Endothelial cell of umbilical vein (primary cell): ENCODE results near the gene NEB. TPM values are rescaled to one million over a fixed set of nuclear protein-coding genes. Genes with fewer than 3 reads are reported as not detected.
A peak's percentile ranks its signal among the peaks of the same experiment; 100 is the strongest.

Experiments used
- BruUV-seq: library from RNA; stranded (reverse); fragments of 400-500 nt; replicated peaks from 2 replicates; lab custom pipeline; 2021; lab: Mats Ljungman, UMichigan
- CTCF ChIA-PET: fragments of 300-600, 350-600 bp; sonication (Branson Sonifier 250); formaldehyde crosslinking; loops from one replicate; lab custom pipeline; 2021; ENCODE audit warnings: antibody characterized with exemption, inconsistent platforms; lab: Charles Lee
- POLR2A ChIA-PET: fragments of 300-600, 350-600 bp; sonication (Branson Sonifier 250); formaldehyde crosslinking; loops from one replicate; lab custom pipeline; 2021; ENCODE audit warnings: antibody characterized with exemption, inconsistent platforms; lab: Charles Lee
- DNase-seq: peaks from one replicate; pipeline ENCODE4 v3.0.0-alpha.2; 2011; ENCODE audit warnings: low read depth, low spot score
- FAIRE-seq: peaks from 2 replicates; lab custom pipeline; 2011; peaks lifted over from hg19 to GRCh38; lab: Jason Lieb, UNC
- H2AFZ ChIP-seq: 2 replicates; pipeline ENCODE4 v1.6.0; 2012; ENCODE audit warnings: low read depth, low read length, control low read depth, inconsistent platforms
- H3K27ac ChIP-seq: 2 replicates; pipeline ENCODE4 v1.5.1; 2011; ENCODE audit warnings: low read depth, mild to moderate bottlenecking, control low read depth, low read length, moderate library complexity; ENCODE audit not compliant: insufficient read depth
- H3K27me3 ChIP-seq, 2 experiments: 2 replicates each; pipeline versions ENCODE4 v1.6.0 to v1.6.1; 2011; ENCODE audit warnings: low read length in 2 of 2, mixed read lengths in 1 of 2; ENCODE audit not compliant: control insufficient read depth in 2 of 2, insufficient read depth in 2 of 2
- H3K36me3 ChIP-seq, 2 experiments: 2 replicates in 1 of 2; 3 replicates in 1 of 2; pipeline ENCODE4 v1.5.1; 2011; ENCODE audit warnings: low read length in 2 of 2, mild to moderate bottlenecking in 1 of 2, moderate library complexity in 1 of 2; ENCODE audit not compliant: control insufficient read depth in 2 of 2, insufficient read depth in 2 of 2; ENCODE audit errors: extremely low read depth in 1 of 2
- H3K4me1 ChIP-seq: 3 replicates; pipeline ENCODE4 v1.5.1; 2011; ENCODE audit warnings: mild to moderate bottlenecking, low read length; ENCODE audit not compliant: control insufficient read depth, insufficient read depth; ENCODE audit errors: extremely low read depth
- H3K4me2 ChIP-seq: 2 replicates; pipeline ENCODE4 v1.6.1; 2011; ENCODE audit warnings: low read length, control low read depth, mixed read lengths; ENCODE audit not compliant: insufficient read depth
- H3K4me3 ChIP-seq, 3 experiments: fragments of 200-600 bp in 1 of 3; sonication (generic), shearing (Covaris generic) in 1 of 3; replicated peaks in 1 of 3; 2 replicates each; pipeline ENCODE4 v1.5.1; 2011 to 2016; ENCODE audit warnings: control low read depth in 3 of 3, low read length in 3 of 3, mild to moderate bottlenecking in 2 of 3, inconsistent platforms in 1 of 3, low read depth in 1 of 3, moderate library complexity in 1 of 3; ENCODE audit not compliant: insufficient read depth in 1 of 3
- H3K79me2 ChIP-seq: 2 replicates; pipeline ENCODE4 v1.6.0; 2012; ENCODE audit warnings: low read length, inconsistent platforms; ENCODE audit not compliant: control insufficient read depth, insufficient read depth
- H3K9ac ChIP-seq: replicated peaks from 2 replicates; pipeline ENCODE3; 2011; ENCODE audit warnings: low read length, control low read depth; ENCODE audit not compliant: insufficient read depth; ENCODE audit errors: extremely low read depth
- H3K9me1 ChIP-seq: replicated peaks from 3 replicates; pipeline ENCODE4 v1.6.0; 2011; ENCODE audit warnings: mild to moderate bottlenecking, low read length; ENCODE audit not compliant: control insufficient read depth, insufficient read depth; ENCODE audit errors: extremely low read depth
- H3K9me3 ChIP-seq: replicated peaks from 2 replicates; pipeline ENCODE4 v1.5.1; 2012; ENCODE audit warnings: low read length, inconsistent platforms; ENCODE audit not compliant: control insufficient read depth, insufficient read depth
- H4K20me1 ChIP-seq: replicated peaks from 2 replicates; pipeline ENCODE3; 2011; ENCODE audit warnings: mild to moderate bottlenecking, low read length; ENCODE audit not compliant: control insufficient read depth, insufficient read depth; ENCODE audit errors: extremely low read depth
- EZH2 ChIP-seq: IDR thresholded peaks from 2 replicates; pipeline ENCODE4 v1.6.1; 2012; ENCODE audit warnings: borderline replicate concordance, low read depth, mild to moderate bottlenecking, moderate library complexity, low read length, inconsistent platforms; ENCODE audit not compliant: severe bottlenecking
- FOS ChIP-seq: IDR thresholded peaks from 2 replicates; pipeline ENCODE4 v1.6.1; 2011; ENCODE audit warnings: mild to moderate bottlenecking, low read length, moderate library complexity, borderline replicate concordance; ENCODE audit not compliant: insufficient read depth
- GATA2 ChIP-seq: IDR thresholded peaks from 2 replicates; pipeline ENCODE4 v1.7.0; 2011; ENCODE audit warnings: low read depth, mild to moderate bottlenecking, moderate library complexity, mixed read lengths, low read length; ENCODE audit not compliant: insufficient read length, insufficient read depth
- JUN ChIP-seq: IDR thresholded peaks from 2 replicates; pipeline ENCODE4 v1.6.1; 2011; ENCODE audit warnings: borderline replicate concordance, low read depth; ENCODE audit not compliant: insufficient read length, insufficient read depth
- POLR2A ChIP-seq: IDR thresholded peaks from 2 replicates; pipeline ENCODE4 v1.6.1; 2012; ENCODE audit warnings: low read depth, mild to moderate bottlenecking, control low read depth, low read length
- POLR2AphosphoS5 ChIP-seq: IDR thresholded peaks from 2 replicates; pipeline ENCODE4 v1.6.1; 2012; ENCODE audit warnings: low read depth, mild to moderate bottlenecking, control low read depth, low read length, moderate library complexity; ENCODE audit not compliant: insufficient read depth
- dilution Hi-C: fragments of 300-500 bp; cut with MboI; formaldehyde crosslinking; loops from one replicate; pipeline ENCODE4 v1.15.0; 2019; ENCODE audit warnings: low sequenced_read_pairs; ENCODE audit not compliant: extremely low pct_ligation_motif_present
- intact Hi-C: fragments of 100-400 bp; cut with micrococcal nuclease; formaldehyde crosslinking; loops from one replicate; pipeline ENCODE4 v1.10.0; 2022
- polyA plus RNA-seq, 4 experiments: library from polyadenylated mRNA; depleted of rRNA in 3 of 4; stranded (reverse) in 3 of 4; unstranded in 1 of 4; fragments of >200 nt; gene quantifications; 2 replicates each; pipeline versions ENCODE4 v1.2.1 to v1.2.3, GENCODE V29; 2011 to 2012; ENCODE audit warnings: missing spikeins in 1 of 4
- total RNA-seq: library from RNA; stranded (reverse); gene quantifications from 2 replicates; pipeline ENCODE4 v1.2.3, GENCODE V29; 2021
- TF ChIP-seq, protein P1 (sequence below): IDR thresholded peaks from 2 replicates; pipeline ENCODE4 v1.6.1; 2011; ENCODE audit not compliant: insufficient read depth, insufficient read length
- TF ChIP-seq, protein P2 (sequence below), 2 donors: IDR thresholded peaks; 1 replicate in 1 of 2; 2 replicates in 1 of 2; pipeline ENCODE4 v1.5.1; 2011; ENCODE audit warnings: low read length in 2 of 2, mild to moderate bottlenecking in 2 of 2, moderate library complexity in 2 of 2, control low read depth in 1 of 2, inconsistent platforms in 1 of 2, low read depth in 1 of 2; ENCODE audit not compliant: insufficient read depth in 1 of 2; ENCODE audit errors: extremely low read depth in 1 of 2

The NEB gene
- total and polyA plus RNA-seq, 2 donors (not counting 3 experiments of a cell fraction or from before 2014, with no cell fraction given), result 0.84 to 1.8 TPM

DNA sequence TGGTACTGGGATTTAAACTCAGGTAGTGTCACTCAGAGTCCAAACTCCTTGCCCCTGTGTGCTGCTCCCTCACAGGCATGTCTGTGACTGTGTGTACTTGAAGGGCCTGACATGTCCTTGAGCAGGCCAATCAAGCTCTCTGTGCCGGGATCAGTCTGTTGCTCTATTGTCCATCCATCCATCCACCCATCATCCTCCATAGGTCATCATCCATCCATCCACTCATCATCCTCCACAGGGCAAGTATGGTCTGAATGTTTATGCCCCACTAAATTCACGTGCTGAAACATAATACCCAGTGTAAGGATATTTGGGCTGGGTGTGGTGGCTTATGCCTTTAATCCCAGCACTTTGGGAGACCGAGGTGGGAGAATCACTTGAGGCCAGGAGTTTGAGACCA is 24.5 kb upstream of the NEB start:
- Histone ChIP-seq H3K36me3 (no peaks in the 10 kb centered on the region), H3K4me2 (no peak overlapping the region), H3K27ac (no peak overlapping the region), H3K79me2 (no peaks in the 10 kb centered on the region), H3K9me1 (no peaks in the 10 kb centered on the region), H3K27me3 (no peaks in the 10 kb centered on the region), H2AFZ (no peak overlapping the region), H4K20me1 (no peaks in the 10 kb centered on the region), H3K4me1 (no peaks in the 10 kb centered on the region), H3K4me3 (no peak overlapping the region), H3K9ac (no peak overlapping the region), H3K9me3 (no peaks in the 10 kb centered on the region)
- FAIRE-seq, result no peak
- intact Hi-C loops, result no loop called here
- ChIA-PET CTCF (interaction anchor here (1.0 kb wide), 1 partner anchor 26 kb away, joined by 3 read pairs; no protein-coding TSS in a partner anchor), POLR2A (no interaction called here)
- TF ChIP-seq FOS (no peak), EZH2 (no peak), JUN (no peak)
- TF ChIP-seq, protein P1, sequence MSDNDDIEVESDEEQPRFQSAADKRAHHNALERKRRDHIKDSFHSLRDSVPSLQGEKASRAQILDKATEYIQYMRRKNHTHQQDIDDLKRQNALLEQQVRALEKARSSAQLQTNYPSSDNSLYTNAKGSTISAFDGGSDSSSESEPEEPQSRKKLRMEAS, result no peak
- TF ChIP-seq, protein P2, sequence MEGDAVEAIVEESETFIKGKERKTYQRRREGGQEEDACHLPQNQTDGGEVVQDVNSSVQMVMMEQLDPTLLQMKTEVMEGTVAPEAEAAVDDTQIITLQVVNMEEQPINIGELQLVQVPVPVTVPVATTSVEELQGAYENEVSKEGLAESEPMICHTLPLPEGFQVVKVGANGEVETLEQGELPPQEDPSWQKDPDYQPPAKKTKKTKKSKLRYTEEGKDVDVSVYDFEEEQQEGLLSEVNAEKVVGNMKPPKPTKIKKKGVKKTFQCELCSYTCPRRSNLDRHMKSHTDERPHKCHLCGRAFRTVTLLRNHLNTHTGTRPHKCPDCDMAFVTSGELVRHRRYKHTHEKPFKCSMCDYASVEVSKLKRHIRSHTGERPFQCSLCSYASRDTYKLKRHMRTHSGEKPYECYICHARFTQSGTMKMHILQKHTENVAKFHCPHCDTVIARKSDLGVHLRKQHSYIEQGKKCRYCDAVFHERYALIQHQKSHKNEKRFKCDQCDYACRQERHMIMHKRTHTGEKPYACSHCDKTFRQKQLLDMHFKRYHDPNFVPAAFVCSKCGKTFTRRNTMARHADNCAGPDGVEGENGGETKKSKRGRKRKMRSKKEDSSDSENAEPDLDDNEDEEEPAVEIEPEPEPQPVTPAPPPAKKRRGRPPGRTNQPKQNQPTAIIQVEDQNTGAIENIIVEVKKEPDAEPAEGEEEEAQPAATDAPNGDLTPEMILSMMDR (IDR thresholded peaks at IDR 0.05; ENCODE audit: extremely low read depth in 1 of 2, insufficient read depth in 1 of 2, low read depth in 1 of 2, low read length in 2 of 2), result no peak
- DNase-seq, result no peak
- BruUV-seq, result no TSS peak
- dilution Hi-C loops, result no loop called here

DNA sequence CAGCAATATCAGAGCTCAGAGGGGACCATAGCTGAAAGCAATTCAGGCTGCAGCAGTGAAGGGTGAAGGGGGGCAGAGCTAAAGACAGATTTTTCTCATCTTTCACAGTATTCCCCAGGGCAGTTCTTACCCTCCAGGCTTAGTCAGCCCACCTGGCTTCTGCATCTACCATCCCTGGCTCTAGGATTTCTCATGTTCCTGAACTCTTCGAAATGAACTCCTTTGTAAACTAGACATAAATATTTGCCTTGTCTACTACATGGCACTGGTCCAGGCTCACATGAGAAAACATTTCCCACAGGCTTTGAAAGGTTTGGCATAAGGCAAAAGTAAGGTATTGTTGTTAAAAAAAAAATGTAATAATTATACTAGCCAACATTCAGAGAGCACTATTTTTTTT is 23.6 kb upstream of the NEB start:
- H3K9me1 ChIP-seq, result no peaks in the 10 kb centered on the region
- H3K9ac ChIP-seq, result no peak overlapping the region
- no TSS peak for BruUV-seq
- H3K27me3 ChIP-seq, result no peaks in the 10 kb centered on the region
- H3K4me1 ChIP-seq, result no peaks in the 10 kb centered on the region
- no peaks in the 10 kb centered on the region for H3K9me3 ChIP-seq
- no peaks in the 10 kb centered on the region for H3K79me2 ChIP-seq
- ChIA-PET POLR2A (no interaction called here), CTCF (no interaction called here)
- no peak overlapping the region for H3K27ac ChIP-seq
- no peak overlapping the region for H3K4me2 ChIP-seq
- TF ChIP-seq GATA2 (no peak), POLR2A (no peak), POLR2AphosphoS5 (no peak)
- TF ChIP-seq, protein P1, result no peak
- TF ChIP-seq, protein P2 (IDR thresholded peaks at IDR 0.05; ENCODE audit: extremely low read depth in 1 of 2, insufficient read depth in 1 of 2, low read depth in 1 of 2, low read length in 2 of 2), result no peak
- H3K36me3 ChIP-seq, result no peaks in the 10 kb centered on the region
- H2AFZ ChIP-seq, result no peak overlapping the region
- H3K4me3 ChIP-seq, result no peak overlapping the region
- DNase-seq, result peak; percentile 65
- dilution Hi-C loops (no loop called here), intact Hi-C loops (no loop called here)
- no peak for FAIRE-seq
- no peaks in the 10 kb centered on the region for H4K20me1 ChIP-seq
